ENCODE measurements around the gene RNF212. TPM values are rescaled to one million over a fixed set of nuclear protein-coding genes. Genes with fewer than 3 reads are reported as not detected.

RNF212 gene
- total and polyA plus RNA-seq, 2 of the 13 experiments (the other 11 are each of a cell fraction or from before 2014, with no cell fraction given), result not detected

DNA sequence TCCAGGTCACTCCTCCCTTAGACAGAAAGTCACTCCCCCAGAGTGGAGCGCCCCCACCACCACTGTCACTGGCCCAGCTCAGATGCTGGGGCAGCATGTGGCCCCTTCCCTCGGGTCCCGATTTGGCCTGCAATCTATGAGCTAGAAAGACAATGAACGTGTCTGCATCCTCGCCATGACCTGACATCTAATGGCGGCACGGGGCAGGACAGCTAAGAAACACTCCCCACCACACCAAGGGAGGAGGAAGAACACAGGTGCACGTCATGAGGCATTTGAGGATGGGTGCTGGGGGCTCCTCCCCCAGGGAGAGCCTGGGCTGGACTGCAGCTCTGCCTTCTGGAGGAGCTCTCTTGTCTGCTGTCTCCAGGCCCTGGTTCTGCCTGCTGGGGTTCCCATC, 8.7 kb downstream of the RNF212 start:
- CTCF ChIA-PET (ENCODE audit: low intra/inter-chr PET ratio, low total read pairs), result no interaction called here
- Histone ChIP-seq H4K20me1 (ENCODE audit: insufficient read depth, low read length) (no peaks in the 10 kb centered on the region), H3K27ac (ENCODE audit: extremely low read length, insufficient read depth, low read length) (no peak overlapping the region), H3K4me2 (ENCODE audit: low read depth, low read length) (no peak overlapping the region), H3K27me3 (ENCODE audit: control insufficient read depth in 1 of 2, insufficient read depth in 2 of 2, low read length in 2 of 2) (peaks cover 0 to 34% of the 10 kb centered on the region in 2 experiments; a peak in 4 of 5 replicates), H2AFZ (ENCODE audit: low read length) (no peak overlapping the region), H3K9me3 (ENCODE audit: low read length) (no peaks in the 10 kb centered on the region), H3K4me1 (ENCODE audit: insufficient read depth, low read length) (peaks cover 10% of the 10 kb centered on the region), H3K36me3 (replicated peaks in 1 of 2; ENCODE audit: control insufficient read depth in 1 of 2, insufficient read depth in 2 of 2, low read length in 2 of 2) (no peaks in the 10 kb centered on the region), H3K9ac (ENCODE audit: insufficient read depth, low read depth, low read length) (no peak overlapping the region), H3K4me3 (replicated peaks in 1 of 3; ENCODE audit: insufficient read depth in 1 of 3, low read depth in 2 of 3, low read length in 3 of 3) (no peak overlapping the region), H3K79me2 (ENCODE audit: insufficient read depth, low read length) (no peaks in the 10 kb centered on the region)
- DNase-seq (ENCODE audit: low spot score), result no peak
- FAIRE-seq, result no peak
- WGBS (ENCODE audit: low lambda C conversion rate), result 18% methylated on average over 4 of the region's 8 CpGs
- ATAC-seq, result no peak
- TF ChIP-seq HOXD1 (CRISPR knock-in tag; IDR thresholded peaks at IDR 0.05) (no peak), NR3C1 (CRISPR knock-in tag; IDR thresholded peaks at IDR 0.05) (no peak), EEA1 (CRISPR knock-in tag; IDR thresholded peaks at IDR 0.05; ENCODE audit: borderline replicate concordance) (no peak), WIZ (CRISPR knock-in tag; IDR thresholded peaks at IDR 0.05) (no peak), MXI1 (IDR thresholded peaks at IDR 0.05; ENCODE audit: borderline replicate concordance, low read depth, low read length) (no peak), ASH2L (IDR thresholded peaks at IDR 0.05; ENCODE audit: insufficient read length, low read depth, low read length) (no peak), MAZ (IDR thresholded peaks at IDR 0.05; ENCODE audit: borderline replicate concordance, low read depth, low read length) (no peak), MAZ (CRISPR knock-in tag; IDR thresholded peaks at IDR 0.05; ENCODE audit: low read depth) (no peak), ZNF83 (CRISPR knock-in tag; IDR thresholded peaks at IDR 0.05; ENCODE audit: borderline replicate concordance) (no peak), AGO1 (IDR thresholded peaks at IDR 0.05; ENCODE audit: low read depth, low read length, poor library complexity, severe bottlenecking) (no peak), TSC22D2 (CRISPR knock-in tag; IDR thresholded peaks at IDR 0.05; ENCODE audit: borderline replicate concordance) (no peak), HNF4A (CRISPR knock-in tag; IDR thresholded peaks at IDR 0.05) (no peak), ZNF782 (CRISPR knock-in tag; IDR thresholded peaks at IDR 0.05; ENCODE audit: borderline replicate concordance) (no peak), KMT2B (CRISPR knock-in tag; IDR thresholded peaks at IDR 0.05) (no peak), TEAD3 (CRISPR knock-in tag; optimal IDR thresholded peaks at IDR 0.05; ENCODE audit: borderline replicate concordance) (no peak)
- TF ChIP-seq, protein P1, sequence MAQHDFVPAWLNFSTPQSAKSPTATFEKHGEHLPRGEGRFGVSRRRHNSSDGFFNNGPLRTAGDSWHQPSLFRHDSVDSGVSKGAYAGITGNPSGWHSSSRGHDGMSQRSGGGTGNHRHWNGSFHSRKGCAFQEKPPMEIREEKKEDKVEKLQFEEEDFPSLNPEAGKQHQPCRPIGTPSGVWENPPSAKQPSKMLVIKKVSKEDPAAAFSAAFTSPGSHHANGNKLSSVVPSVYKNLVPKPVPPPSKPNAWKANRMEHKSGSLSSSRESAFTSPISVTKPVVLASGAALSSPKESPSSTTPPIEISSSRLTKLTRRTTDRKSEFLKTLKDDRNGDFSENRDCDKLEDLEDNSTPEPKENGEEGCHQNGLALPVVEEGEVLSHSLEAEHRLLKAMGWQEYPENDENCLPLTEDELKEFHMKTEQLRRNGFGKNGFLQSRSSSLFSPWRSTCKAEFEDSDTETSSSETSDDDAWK (CRISPR knock-in tag; IDR thresholded peaks at IDR 0.05), result no peak
- TF ChIP-seq, protein P2, sequence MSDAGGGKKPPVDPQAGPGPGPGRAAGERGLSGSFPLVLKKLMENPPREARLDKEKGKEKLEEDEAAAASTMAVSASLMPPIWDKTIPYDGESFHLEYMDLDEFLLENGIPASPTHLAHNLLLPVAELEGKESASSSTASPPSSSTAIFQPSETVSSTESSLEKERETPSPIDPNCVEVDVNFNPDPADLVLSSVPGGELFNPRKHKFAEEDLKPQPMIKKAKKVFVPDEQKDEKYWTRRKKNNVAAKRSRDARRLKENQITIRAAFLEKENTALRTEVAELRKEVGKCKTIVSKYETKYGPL (CRISPR knock-in tag; IDR thresholded peaks at IDR 0.05), result no peak
- TF ChIP-seq, protein P3, sequence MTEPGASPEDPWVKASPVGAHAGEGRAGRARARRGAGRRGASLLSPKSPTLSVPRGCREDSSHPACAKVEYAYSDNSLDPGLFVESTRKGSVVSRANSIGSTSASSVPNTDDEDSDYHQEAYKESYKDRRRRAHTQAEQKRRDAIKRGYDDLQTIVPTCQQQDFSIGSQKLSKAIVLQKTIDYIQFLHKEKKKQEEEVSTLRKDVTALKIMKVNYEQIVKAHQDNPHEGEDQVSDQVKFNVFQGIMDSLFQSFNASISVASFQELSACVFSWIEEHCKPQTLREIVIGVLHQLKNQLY (CRISPR knock-in tag; IDR thresholded peaks at IDR 0.05), result no peak
- TF ChIP-seq, protein P4, sequence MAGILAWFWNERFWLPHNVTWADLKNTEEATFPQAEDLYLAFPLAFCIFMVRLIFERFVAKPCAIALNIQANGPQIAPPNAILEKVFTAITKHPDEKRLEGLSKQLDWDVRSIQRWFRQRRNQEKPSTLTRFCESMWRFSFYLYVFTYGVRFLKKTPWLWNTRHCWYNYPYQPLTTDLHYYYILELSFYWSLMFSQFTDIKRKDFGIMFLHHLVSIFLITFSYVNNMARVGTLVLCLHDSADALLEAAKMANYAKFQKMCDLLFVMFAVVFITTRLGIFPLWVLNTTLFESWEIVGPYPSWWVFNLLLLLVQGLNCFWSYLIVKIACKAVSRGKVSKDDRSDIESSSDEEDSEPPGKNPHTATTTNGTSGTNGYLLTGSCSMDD (CRISPR knock-in tag; IDR thresholded peaks at IDR 0.05), result no peak
- intact Hi-C loops (cut with micrococcal nuclease; ENCODE audit: unreplicated experiment), result no loop called here
- POLR2A ChIA-PET, result no interaction called here
- BruUV-seq (replicated peaks), result no TSS peak
- in situ Hi-C loops (cut with HindIII; ENCODE audit: extremely low pct_ligation_motif_present, low pct_unique_long_range_greater_than_20kb), result no loop called here

Data from HepG2 (cell line).